SIG-M5 (cell line): ENCODE measurements around the gene PRR7.
"Not testable (repeated sequence)": the region's sequence is repeated elsewhere in the genome, so short reads cannot be mapped to it uniquely, and the experiment has no call there.

Source experiments
- DNase-seq: peaks from one replicate; lab custom pipeline; 2025; lab: John Stamatoyannopoulos, UW

The PRR7 gene

GRCh38 chr5:177446200-177447065, at the start of gene PRR7:
Gene PRR7 (plus strand): TSS chr5:177446814. CDS start chr5:177455068, 8,254 bp downstream.
- DNase-seq, result no peak

GRCh38 chr5:177397875-177398390, 48.7 kb upstream of the PRR7 start:
- no peak for DNase-seq

GRCh38 chr5:177399997-177400868, 46.4 kb upstream of the PRR7 start, which contains the start of gene PFN3:
Gene PFN3 (minus strand): TSS chr5:177400661. CDS start chr5:177400576, 85 bp downstream.
- DNase-seq, result no peak

- DNase-seq, result no peak
Measured at GRCh38 chr5:177402271-177403043, 44.2 kb upstream of the PRR7 start.

- no peak for DNase-seq
Measured at GRCh38 chr5:177403102-177403791, 43.4 kb upstream of the PRR7 start.

GRCh38 chr5:177403792-177404640, 42.6 kb upstream of the PRR7 start:
- DNase-seq, result no peak

GRCh38 chr5:177404641-177405179, 41.9 kb upstream of the PRR7 start:
- DNase-seq, result no peak

GRCh38 chr5:177405312-177405711, 41.3 kb upstream of the PRR7 start:
- no peak for DNase-seq

- peak; percentile 31 for DNase-seq
Measured at GRCh38 chr5:177405805-177406204, 40.8 kb upstream of the PRR7 start.

GRCh38 chr5:177409043-177409801, 37.4 kb upstream of the PRR7 start, which contains the start of gene F12:
Gene F12 (minus strand): TSS chr5:177409564. CDS start chr5:177409527, 37 bp downstream.
- no peak for DNase-seq

GRCh38 chr5:177410575-177410974, 36.0 kb upstream of the PRR7 start:
- no peak for DNase-seq

- no peak for DNase-seq
Measured at GRCh38 chr5:177412603-177413233, 33.9 kb upstream of the PRR7 start.

GRCh38 chr5:177414481-177414880, 32.1 kb upstream of the PRR7 start:
- no peak for DNase-seq

GRCh38 chr5:177417081-177417480, 29.5 kb upstream of the PRR7 start:
- DNase-seq, result not testable (repeated sequence)

GRCh38 chr5:177419046-177419445, 27.6 kb upstream of the PRR7 start:
- no peak for DNase-seq

GRCh38 chr5:177420472-177420871, 26.1 kb upstream of the PRR7 start:
- not testable (repeated sequence) for DNase-seq

- DNase-seq, result no peak
Measured at GRCh38 chr5:177421062-177421798, 25.4 kb upstream of the PRR7 start.

GRCh38 chr5:177423671-177424070, 22.9 kb upstream of the PRR7 start:
- DNase-seq, result no peak
